SH-SY5Y (cell line): ENCODE measurements around the gene FCER1A.

Source experiments
- GATA2 ChIP-seq: IDR thresholded peaks from 2 replicates; pipeline ENCODE4 v1.6.1; 2011; ENCODE audit warnings: mild to moderate bottlenecking, low read depth, low read length
- GATA3 ChIP-seq: IDR thresholded peaks from 2 replicates; pipeline ENCODE4 v1.6.1; 2011; ENCODE audit warnings: low read depth, mild to moderate bottlenecking, low read length, moderate library complexity

Gene FCER1A

DNA sequence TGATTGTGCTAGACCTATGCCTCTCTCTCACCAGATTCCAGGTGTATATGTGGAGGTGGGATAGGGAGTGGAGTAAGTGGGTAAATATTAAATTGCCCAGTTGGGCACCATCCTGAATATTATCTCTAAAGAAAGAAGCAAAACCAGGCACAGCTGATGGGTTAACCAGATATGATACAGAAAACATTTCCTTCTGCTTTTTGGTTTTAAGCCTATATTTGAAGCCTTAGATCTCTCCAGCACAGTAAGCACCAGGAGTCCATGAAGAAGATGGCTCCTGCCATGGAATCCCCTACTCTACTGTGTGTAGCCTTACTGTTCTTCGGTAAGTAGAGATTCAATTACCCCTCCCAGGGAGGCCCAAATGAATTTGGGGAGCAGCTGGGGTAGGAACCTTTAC, at the start of gene FCER1A:
FCER1A (plus strand) TSS at position 242 of the 400 bp plus-strand sequence; CDS start at position 271, 29 bp downstream.
- TF ChIP-seq GATA2 (no peak), GATA3 (no peak)

DNA sequence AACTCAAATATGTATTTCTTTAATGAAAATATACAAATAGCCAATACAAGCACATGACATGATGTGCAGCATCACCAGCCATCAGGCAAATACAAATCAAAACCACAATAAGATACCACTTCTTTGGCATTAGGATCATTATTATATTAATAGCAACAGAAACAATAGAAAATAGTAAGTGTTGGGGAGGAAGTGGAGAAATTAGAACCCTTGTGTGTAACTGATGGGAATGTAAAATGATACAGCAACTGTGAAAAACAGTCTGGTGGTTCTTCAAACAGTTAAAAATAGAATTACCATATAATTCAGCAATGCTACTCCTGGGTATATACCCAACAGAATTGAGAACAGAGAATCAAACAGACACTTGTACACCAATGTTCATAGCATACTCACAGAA, 40.8 kb upstream of the FCER1A start:
- TF ChIP-seq GATA3 (no peak), GATA2 (no peak)

DNA sequence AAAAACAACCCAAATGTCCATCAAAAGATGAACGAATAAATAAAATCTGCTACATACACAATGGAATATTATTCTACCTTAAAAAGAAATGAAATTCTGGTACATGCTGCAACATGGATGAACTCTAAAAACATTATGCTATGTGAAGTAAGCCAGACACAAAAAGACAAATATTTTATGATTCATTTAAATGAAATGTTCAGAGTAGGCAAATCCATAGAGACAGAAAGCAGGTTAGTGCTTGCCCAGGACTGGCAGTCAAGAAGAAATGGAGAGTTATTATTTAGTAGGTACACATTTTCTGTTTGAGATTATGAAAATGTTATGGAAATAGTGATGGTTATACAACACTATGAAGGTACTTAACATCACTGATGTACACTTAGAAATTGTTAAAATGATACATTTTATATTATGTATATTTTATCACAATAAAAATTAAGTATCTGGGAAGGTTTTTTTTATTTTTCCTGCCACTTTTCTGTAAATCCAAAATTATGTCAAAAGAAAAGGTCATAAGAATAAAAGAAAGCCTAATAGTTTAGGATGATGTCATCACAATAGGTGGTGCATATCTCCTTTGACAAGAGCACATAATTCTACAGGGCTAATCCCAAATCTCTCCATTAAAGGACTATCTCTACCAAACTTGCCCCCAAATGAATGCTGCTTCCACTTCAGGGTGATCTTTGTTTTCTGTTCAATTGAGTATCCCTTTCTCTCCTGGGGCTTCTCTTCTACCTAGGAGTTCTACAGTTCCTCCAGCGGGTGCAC, 40.2 kb upstream of the FCER1A start:
- no peak for TF ChIP-seq GATA3

DNA sequence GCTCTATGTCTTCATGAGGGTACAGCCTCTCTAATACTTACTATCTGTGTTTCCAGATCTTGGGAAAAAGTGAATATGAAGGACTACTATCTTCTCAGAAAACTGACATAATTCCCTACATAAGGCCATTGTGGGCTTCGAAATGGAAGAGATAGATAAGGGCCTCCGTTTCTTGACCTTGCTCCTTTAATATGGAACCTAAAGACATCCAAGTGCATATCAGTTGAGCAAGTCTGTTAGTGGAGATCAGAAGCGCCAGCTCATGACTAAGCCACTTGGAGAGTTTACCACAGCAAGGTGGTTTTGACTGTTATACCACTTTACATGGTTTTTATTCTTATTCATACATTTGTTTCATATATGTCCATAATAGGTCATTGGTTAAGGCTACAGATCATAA, 35.3 kb upstream of the FCER1A start:
- TF ChIP-seq GATA3 = no peak

DNA sequence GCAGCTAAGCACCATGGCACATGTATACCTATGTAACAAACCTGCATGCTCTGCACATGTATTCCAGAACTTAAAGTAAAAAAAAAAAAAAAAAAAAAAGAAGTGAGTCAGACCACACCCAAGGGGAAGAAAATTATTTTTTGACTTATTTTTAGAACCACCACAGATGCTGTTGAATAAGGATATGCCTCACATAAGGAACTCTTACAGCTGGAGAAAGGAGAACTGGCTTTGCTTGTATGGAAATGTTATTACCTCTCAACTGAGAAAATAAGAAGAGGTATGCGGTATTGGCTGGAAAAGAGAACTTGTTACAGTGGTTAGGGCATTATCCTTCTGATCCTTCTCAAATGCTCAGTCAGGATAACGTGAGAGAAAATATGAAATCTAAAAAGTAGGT, 27.5 kb upstream of the FCER1A start:
- TF ChIP-seq GATA3 (no peak), GATA2 (no peak)

DNA sequence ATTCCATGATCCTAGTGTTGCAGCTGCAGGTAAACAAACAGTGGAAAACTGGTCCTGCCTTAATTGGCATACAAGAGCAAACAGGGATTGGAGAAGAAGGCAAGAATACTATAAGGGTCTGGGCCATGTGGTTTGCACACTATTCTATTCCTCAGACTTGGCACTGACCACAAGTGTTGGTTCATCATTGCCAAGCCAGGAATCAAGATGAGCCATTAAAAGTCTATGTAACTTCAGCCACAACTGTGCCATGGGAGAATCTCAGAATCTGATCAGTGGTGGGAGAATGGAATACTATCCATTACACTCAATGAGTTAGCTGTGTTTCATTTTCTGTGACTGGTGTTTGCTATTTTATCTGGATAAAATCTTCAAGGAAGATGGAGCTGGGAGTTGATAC, 26.2 kb upstream of the FCER1A start:
- TF ChIP-seq GATA2 (no peak), GATA3 (no peak)

DNA sequence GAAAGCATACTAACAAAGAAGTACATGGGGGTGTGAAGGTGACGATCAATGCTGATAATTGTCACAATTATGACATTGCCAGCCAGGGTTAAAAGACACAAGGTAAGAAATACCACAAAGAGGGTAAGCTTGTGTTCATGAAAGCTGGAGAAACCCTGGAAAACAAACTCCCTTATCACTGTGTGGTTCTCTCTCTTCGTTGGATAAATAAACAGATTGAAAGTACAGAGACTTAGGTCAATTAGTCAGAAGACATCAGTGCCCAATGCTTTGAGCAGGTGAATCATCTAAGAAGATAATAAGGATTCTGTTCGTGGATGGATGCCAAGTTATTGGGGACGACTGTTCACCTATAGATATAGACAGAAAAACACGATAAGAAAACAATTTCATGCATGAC, 22.4 kb upstream of the FCER1A start:
- TF ChIP-seq GATA3 (no peak), GATA2 (no peak)

DNA sequence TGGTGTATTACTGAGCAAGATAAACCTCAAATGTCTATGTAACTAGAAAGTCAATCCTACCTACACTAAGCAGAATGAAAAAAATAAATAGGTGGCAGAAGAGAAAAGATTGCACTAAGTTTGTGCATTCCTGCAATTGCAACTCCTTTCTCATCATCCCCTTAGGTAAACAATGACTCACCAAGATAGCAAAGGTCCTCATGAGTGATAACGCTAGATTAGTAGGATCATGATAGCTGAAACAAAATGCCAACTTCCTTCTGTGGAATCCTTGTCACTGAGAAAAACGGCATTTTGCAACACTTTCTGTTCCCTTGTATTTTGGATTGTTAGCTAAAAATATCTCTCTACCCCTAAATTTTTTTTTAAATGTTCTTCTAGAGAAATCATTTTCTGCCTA, 20.0 kb upstream of the FCER1A start:
- TF ChIP-seq GATA3 (no peak), GATA2 (no peak)

DNA sequence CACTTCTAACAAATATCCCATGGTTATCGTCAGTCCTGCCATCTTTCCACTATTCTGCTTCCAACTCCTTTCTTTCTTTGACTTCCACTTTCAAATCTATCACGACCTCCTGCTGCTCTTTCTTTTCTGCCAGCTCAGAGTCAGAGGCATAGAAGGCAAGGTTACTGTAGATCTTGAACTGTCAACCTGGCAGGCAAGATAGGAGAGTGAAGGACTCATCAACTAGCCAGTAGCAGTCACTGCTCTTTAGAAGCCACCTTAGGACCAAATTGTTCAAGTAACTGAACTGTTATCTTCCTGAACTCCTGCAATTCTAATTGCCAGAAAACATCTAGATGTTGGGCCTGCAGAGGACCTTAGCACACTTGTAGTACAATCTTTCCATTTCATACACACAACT, 13.1 kb upstream of the FCER1A start:
- TF ChIP-seq GATA3 = no peak
- TF ChIP-seq GATA2 = no peak

DNA sequence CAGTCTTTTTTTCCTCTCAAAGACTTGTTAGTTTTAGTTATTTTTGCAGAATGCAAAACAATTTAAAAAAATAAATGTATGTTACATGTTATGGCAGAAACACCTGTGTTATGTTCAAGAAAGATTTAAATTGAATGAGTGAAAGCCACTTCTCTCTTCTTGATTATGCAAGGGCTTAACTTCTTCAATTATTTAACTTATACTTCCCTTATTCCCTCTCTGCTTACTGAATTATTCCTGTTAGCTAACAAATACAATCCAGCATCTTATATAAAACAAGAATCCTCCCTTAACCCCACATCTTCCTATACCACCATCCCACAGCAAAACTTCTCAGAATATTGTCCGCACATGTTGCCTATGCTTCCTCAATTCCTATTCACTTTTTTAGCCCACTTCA, 10.7 kb upstream of the FCER1A start:
- no peak for TF ChIP-seq GATA2
- no peak for TF ChIP-seq GATA3

DNA sequence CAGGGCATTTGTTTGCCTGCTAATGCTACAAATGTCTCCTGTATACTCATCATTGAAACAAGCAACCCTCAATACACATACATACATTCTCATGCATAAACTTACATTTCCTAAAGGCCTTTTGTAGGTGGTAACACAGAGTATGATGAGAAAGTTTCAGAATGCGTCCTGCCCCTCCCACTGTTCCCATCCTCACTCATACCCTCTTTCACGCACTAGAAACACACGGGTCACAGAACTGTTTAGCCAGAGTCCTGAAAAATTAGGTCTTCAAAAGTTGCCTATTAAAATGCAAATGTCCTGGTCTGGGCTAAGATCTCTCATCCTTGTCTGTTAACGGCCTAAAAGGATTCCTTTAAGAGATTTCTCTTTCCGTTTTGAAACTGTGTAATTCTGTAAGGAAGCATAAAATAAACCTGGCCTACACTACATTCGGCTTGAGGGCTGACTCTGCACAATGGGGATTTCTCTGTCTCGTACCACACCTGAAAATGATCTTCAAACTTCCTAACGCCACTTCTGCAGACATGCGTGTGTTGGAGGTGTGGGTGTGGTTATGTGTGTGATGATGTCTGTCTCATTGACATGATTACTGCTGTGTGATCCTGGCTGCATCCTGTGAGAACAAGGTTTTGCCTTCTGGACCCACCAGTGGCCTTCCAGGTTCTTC, 5.3 kb upstream of the FCER1A start:
- TF ChIP-seq GATA3 (no peak), GATA2 (no peak)

DNA sequence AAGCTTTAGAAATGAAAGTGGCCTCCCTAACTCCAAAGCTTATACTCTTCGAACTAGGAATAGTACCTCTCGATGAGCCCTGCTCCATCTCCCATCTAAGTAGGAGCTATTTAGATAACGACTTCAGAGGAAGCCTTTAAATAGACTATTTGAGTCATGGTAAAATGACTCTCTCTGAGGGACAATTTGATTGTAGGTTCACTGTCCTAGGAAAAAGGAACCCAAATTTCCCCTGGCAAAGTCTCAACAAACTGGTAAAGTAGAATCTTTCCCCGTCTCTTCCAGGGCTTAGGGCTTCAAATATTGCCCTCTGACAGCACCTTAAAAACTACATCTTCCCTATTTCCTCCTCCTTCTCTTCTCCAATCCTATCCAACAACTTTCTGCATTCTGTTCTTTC, 2.0 kb upstream of the FCER1A start:
- TF ChIP-seq GATA2 (no peak), GATA3 (no peak)

DNA sequence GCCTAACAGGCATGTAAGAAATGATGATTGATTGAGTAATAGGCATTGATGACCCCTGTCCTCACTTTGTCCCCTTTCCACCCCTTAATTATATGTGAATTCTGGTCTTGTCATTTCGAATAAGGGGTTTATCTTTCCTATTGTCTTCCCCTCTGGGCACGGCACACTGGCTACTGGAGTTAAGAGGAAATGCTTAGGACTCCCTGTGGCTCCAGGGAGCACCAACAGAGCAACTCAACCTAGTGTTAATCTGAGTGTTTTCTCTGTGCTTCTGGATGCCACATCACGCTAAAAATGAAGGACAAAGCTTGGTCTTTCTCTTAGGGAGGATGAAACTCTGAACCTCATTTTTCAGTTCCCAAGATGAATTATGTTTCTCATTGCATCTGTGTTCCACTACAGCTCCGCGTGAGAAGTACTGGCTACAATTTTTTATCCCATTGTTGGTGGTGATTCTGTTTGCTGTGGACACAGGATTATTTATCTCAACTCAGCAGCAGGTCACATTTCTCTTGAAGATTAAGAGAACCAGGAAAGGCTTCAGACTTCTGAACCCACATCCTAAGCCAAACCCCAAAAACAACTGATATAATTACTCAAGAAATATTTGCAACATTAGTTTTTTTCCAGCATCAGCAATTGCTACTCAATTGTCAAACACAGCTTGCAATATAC, 5.3 kb downstream of the FCER1A start:
- TF ChIP-seq GATA2 (no peak), GATA3 (no peak)

DNA sequence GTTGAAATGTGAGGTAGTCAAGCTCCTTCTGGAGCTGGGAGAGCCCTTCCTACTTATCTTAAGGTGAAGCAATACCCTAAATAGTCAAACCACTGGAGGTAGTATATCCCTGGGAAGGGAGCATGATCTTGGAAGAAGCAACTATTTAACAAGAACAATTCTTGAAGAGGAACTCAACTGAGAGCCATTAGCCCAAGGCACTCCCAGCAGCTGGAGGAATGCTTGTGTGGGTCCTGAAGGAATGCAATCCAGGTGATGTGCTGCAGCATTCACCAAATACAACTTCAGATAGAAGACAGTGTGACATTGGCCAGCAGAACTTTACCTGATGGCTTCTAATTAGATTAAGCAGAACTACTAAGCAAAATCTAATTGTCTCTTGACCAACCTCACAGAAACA, 9.5 kb downstream of the FCER1A start:
- TF ChIP-seq GATA3 (no peak), GATA2 (no peak)

DNA sequence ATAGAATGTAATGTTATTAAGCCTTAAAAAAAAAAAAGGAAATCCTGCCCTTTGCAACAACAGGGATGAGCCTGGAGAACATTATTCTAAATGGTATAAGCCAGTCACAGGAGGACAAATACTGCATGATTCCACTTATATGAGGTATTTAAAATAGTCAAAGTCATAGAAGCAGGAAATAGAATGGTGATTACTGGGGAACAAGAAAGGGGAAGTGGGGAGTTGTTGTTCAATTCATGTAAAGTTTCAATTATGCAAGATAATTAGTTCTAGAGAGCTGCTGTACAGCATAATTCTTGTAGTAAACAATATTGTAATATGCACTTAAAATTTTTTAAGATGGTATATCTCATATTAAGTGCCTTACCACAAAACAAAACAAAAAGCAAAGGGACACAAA, 13.2 kb downstream of the FCER1A start:
- TF ChIP-seq GATA3 (no peak), GATA2 (no peak)
